GM19035 (cell line): ENCODE data around the gene KATNB1.
"Not testable (repeated sequence)": the region's sequence is repeated elsewhere in the genome, so short reads cannot be mapped to it uniquely, and the experiment has no call there.

Source experiments
- ATAC-seq: cut with Tn5 transposase; IDR thresholded peaks from one replicate; pipeline ENCODE4 v1.9.1; 2021; ENCODE audit not compliant: unreplicated experiment

The KATNB1 gene

DNA sequence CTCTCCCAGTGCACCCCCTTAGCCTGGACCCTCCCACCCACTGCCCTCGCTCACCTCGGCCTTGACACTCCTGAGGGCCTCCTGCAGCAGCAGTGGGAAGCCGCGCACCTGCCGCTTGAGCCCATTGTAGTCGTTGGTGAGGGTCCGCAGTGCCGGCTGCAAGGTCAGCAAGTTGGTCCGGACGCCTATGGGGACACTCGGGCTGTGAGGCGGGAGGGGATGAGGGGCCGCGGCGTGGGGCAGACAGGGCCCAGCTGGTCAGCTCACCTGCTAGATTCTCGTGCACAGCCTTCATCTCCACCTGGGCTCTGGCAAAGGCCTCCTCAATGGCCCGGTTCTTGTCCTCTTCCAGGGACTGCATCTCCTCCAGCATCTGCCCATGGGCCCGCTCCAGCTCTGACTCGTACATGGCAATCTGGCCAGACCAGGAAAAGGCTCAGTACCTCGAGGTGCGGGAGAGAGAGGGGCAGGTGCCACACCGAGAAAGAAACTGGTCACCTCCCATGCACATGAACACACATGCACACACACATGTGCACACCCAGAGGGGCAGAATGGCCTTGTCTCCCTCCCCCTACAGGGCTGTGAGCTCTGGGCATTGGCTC is 34.1 kb downstream of the KATNB1 start:
- no peak for ATAC-seq

DNA sequence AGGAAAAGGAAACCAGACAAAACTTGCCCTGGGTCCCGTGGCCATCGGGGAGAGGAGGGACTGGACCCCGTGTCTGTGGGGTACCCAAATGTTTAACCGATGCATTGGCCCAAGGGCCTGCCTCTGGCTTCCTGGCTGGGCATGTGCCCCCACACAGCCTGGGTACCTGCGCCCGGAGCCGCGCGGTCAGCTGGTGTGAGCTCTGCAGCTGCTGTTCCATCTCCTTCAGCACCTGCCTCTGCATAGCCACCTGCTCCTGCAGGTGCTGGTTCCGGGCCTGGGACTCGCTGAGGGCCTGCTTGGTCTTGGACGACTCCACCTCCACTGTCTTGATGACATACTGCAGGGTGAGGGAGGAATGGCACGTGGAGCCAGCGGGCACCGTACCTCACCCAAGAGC is 34.8 kb downstream of the KATNB1 start:
- ATAC-seq = no peak

DNA sequence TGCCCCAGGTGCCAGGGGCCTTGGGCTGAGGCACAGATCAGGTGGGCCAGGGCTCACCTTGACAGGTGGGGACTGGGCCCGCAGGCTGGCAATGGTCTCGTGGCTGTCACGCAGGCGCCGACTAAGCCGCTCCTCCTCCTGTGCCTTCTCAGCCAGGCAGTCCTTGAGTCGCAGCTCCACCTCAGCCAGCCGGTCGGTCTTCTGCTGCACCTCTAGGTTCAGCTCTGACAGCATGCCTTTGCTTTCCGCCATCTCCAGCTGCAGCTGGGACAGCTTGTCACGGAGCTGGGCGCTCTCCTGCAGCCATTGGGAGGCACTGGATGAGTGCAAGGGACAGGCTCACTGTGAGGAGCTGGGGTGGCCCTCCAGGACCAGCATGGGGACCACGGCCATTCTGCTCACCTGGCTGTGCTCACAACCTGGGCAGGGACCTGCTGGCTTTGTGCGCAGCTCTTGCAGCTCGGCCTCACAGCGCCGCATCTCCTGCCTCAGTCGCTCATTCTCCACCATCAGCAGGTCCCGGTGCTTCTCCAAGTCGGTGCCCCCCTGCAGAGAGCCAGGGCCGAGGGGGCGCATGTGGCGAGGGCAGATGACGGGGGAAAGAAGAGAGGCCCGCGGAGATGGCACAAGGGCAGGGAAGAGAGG is 35.7 kb downstream of the KATNB1 start:
- no peak for ATAC-seq

DNA sequence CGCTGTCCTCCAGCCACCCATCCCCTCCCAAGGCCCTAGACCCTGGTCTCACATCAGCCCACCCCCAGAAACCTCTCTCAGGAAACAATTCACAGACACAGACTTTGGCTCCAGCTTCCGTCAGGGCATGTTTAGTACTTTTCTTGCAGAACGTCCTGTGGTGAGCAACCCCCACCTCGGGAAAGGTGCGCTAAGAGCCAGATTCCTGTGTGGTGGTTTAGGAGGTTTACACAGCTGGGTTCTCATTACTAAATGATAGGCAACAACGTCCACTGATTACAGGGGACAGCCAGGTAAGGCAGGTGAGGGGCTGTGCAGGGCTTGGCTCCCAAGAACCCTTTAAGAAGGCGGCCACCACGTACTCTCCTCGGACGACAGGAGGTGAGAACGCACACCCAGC is 37.4 kb downstream of the KATNB1 start:
- ATAC-seq = no peak

DNA sequence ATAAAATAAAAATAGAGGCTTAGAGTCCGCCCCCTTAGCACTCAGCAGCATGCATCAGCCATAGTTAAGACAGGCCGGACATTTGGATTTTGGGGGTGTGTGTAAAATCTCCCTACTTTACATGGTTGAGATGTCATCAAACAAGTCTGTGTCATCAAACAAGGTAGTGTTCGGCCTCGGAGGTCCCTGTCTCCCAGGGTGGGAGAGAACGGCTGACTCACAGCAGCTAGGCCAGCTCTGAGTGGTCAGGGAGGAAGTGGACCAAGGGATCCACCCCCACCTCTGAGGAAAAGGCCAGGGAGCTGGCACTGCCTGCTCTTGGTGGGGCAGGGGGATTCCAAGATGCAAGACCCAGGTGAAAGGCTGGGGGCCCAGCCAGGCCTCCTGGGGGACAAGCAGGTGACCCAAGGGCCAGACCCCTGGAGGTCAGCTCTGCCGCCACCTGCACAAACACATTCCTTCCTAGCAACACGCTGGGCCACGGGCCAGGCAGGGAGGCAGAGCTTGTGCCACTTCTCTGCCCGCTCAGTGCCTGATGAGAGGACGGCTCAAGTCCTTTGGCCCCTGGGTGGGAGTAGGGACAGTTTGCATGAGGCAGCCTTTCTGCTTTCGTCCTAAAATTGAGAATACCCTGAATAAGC is 38.2 kb downstream of the KATNB1 start:
- ATAC-seq = no peak

DNA sequence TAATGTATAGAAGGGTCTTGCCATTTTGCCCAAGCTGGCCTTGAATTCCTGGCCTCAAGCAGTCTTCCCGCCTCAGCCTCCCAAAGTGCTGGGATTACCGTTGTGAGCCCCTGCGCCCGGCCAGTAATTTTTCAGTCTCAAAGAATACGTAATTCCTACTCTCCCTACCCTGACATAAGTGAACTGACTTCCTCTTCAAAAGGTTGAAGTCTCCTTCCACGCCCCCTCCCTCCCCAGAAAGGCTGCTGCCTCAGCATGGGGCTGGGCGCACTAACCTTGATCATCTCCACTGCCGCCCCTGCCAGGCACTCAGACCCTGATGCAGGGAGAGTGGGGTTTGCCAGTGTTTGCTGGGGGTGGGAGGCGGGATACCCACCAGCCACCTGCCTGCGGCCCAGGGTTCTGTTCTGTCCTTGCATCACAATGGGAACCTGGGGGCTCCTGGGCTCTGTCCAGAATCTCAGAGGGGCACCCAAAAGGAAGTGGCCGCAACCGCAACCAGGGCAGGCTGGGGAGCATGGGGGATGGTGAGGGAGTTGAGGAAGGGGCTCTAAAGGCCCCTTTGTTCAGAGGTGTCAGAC is 39.2 kb downstream of the KATNB1 start:
- no peak for ATAC-seq

DNA sequence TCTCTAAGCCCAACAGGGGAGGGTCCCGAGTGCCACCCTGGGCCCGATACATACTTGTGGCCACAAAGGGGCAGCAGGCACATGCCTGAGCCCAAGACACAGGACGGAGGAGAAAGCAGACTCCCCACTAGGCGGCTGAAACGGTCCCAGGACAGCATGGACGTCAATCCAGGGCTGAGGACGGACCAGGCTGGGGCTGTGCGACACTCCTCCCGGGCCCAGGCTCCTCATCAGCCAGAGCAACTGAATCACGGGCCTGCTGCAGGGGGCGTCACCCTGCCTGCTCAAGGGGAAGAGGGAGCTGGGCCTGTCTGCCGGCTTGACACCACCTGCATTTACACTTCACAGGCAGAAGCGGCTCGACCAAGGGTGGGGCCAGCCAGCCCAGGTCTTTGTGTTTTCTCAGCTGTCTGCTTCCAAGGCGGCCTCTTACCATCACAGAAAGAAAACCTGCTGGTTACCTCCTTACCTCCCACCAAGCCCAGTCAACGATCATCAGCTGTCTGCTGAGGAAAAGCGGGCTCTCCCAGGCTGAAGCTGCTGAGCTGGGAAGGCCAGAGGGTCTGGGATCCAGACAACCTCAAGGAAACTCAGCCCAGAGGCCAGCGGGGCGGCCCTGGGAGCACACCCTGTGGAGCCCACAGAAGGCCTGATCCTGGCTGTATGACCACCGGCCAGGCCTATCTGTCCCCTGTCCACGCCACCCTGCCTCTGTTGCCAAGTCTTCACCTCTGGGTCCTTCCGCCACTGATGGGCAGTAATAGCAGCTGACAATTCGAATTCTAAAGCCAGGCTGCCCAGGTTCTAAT is 40.3 kb downstream of the KATNB1 start:
- ATAC-seq = no peak

DNA sequence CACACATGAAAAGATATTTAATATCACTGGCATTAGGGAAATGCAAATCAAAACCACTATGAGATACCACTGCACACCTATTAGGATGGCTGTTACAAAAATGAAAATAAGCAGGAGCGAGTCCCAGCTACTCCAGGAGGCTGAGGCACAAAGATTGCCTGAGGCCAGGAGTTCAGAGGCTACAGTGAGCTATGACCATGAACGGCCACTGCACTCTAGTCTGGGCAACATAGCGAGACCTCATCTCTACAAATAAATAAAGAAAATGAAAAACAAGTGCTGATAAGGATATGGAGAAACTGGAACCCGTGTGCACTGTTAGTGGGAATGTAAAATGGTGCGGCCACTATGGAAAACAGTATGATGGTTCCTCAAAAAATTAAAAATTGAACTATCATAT is 43.1 kb downstream of the KATNB1 start:
- ATAC-seq = no peak

DNA sequence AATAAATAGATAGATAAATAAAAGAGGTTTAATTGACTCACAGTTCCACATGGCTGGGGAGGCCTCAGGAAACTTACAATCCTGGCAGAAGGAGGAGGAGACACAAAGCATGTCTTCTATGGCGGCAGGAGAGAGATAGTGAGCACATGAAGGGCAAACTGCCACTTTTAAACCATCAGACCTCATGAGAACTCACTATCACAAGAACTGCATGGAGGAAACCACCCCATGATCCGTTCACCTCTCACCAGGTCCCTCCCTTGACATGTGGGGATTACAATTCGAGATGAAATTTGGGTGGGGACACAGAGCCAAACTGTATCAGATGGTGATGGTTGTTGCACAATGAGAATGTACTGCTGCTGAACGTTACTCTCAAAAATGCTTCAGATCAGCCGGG is 44.3 kb downstream of the KATNB1 start:
- not testable (repeated sequence) for ATAC-seq

DNA sequence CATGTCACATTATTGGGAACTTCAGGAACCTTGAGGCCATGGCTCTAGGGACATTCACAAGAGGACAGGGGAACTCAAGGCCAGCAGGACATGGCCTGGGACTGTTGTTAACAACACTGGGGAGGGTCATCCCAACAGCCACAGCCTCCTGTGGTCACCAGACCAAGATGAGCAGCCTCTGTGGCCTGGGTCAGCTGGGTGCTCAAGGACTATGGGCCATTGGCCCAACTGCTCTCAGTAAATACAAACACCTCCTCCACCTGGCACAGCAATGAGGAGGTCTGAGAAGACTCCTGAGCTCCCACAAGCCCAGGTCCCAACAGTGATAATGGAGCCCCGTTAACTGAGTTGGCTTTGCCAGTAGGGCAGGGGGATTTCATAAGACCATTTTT is 45.8 kb downstream of the KATNB1 start:
- ATAC-seq = no peak

DNA sequence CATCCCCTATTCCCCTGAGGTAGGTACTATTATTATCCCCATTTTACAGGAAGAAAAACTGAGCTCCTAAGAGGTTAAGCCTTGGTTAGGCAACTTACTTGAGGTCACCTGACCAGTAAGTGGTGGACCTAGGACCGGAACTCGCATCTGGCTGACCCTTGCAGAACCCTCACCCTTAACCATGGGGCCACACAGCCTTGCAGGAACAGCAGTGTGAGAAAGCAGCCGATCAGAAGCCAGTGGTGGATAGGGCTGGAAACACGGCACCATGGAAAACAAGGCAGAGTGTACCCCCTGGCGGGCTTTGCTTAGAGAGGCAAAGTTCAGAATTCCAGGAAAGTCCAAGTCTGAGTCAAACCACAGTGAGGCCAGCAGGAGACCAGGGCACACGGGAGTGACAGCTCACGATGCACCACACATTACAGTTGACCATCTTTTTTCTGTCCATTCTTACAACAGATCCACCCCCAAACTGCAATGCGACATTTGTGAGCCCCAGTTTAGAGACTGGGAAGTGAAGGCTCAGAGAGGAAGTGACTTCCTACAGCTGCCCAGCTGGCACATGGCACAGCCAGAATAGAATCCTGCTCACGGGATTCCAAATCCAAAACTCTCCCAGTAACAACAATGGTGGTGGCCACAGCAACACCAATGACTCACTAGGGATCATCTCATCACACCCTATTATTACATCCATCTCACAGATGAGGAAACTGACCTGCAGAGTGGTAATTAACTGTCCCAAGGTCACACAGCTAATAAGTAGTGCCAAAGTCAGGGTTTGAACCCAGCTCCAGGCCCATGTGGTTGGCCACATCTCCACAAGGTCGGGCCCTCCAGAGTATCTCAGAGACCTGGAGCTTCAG is 46.4 kb downstream of the KATNB1 start:
- ATAC-seq = no peak

DNA sequence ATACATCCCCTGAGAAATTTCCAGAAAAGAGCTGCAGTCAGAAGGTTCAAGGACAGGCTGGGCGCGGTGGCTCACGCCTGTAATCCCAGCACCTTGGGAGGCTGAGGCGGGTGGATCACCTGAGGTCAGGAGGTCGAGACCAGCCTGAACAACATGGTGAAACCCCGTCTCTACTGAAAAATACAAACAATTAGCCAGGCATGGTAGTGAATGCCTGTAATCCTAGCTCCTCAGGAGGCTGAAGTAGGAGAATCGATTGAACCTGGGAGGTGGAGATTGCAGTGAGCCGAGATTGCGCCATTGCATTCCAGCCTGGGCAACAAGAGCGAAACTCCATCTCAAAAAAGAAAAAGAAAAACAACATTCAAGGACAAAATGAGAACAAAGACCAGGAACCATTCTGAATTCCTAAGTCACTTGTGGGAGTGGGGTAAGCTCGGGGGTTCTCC is 47.1 kb downstream of the KATNB1 start:
- ATAC-seq = not testable (repeated sequence)

DNA sequence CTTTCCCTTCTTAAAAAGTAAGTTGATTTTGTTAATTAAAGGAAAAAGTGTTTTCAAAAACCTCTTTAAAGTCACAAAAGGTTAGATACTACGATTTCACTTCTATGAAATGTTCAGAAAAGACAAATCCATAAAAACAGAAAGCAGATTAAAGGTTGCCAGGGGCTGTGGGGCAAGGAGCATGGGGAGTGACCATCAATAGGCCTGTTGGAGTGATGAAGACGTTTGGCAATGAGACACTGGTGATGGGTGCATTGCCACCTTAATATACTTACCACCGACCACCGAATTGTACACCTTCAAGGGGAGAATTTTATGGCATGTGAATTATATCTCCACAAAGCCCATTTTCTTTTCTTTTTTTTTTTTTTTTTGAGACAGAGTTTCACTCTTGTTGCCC is 47.5 kb downstream of the KATNB1 start:
- no peak for ATAC-seq

DNA sequence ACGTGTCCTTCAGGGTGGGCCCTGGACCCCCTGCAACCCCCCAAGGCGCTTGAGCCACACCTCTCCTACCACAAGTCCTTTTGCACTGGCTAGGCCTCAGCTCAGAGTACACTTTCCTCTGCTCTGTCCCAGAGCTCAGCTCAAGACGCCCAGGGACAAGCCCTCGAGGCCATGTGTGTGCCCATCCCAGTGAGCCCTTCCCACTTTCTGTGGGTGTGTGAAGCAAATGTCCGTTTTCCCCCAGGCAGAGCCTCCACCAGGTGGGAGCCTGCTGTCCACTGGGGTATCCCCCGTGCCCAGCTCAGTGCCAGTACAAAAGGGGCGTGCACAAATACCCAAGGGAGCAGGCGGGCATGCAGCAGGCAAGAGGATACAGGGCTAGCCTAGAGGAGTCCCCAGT is 48.3 kb downstream of the KATNB1 start:
- ATAC-seq = no peak

DNA sequence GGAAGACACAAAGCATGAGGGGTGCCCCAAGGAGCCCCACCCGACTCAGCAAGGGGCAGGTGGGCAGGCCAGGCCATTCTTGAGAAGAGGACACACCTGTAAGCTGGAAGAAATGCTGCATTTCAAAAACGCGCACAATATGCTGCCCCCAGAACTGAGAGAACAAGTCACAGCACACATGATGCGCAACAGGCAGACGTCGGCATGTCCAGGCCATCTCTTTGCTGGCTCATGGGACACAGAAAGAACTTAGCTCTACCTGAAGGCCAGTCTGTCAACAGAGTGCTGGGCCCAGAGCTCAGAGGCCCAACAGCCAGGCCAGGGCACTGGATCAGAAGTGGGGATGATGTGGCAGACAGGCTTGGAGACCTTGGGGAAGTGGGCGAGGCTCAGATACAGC is 48.8 kb downstream of the KATNB1 start:
- ATAC-seq = no peak

DNA sequence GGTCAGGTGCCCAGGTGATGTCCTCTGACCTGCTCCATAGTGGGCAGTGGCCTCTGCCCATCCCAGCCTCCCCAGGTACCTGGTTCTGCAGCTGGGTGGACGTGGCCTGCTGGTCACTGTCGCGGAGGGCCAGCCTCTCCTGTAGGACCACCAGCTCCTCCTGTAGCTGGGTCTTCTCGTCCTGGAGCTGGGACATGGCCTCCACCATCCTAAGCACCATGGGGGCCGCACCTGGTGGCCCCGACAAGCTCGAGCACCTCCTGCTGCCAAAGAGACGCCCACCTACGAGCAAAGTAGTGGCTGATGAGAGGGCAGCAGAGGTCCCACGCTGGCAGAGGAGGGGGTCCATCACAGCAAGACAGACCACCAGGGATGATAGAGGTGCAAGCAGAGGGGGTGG is 49.8 kb downstream of the KATNB1 start:
- no peak for ATAC-seq

DNA sequence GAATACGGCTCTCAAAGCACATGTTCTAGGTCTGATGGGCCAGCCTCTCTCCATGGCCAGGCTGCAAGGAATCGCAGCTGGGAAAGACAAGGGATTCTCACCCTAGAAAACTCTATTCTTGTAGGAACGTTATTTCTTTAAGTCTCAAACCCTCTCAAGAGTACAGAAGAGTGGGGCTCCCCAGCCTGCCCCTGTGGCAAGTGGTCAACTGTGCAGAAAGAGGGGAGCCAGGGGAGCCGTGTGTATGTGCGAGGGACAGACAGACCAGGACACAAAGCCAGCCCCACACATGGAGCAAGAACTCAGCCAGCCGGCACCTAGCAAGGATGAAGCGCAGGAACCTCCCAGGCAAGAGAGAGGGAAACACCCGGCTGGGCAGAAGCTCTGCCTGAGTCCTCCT is 50.4 kb downstream of the KATNB1 start:
- no peak for ATAC-seq

DNA sequence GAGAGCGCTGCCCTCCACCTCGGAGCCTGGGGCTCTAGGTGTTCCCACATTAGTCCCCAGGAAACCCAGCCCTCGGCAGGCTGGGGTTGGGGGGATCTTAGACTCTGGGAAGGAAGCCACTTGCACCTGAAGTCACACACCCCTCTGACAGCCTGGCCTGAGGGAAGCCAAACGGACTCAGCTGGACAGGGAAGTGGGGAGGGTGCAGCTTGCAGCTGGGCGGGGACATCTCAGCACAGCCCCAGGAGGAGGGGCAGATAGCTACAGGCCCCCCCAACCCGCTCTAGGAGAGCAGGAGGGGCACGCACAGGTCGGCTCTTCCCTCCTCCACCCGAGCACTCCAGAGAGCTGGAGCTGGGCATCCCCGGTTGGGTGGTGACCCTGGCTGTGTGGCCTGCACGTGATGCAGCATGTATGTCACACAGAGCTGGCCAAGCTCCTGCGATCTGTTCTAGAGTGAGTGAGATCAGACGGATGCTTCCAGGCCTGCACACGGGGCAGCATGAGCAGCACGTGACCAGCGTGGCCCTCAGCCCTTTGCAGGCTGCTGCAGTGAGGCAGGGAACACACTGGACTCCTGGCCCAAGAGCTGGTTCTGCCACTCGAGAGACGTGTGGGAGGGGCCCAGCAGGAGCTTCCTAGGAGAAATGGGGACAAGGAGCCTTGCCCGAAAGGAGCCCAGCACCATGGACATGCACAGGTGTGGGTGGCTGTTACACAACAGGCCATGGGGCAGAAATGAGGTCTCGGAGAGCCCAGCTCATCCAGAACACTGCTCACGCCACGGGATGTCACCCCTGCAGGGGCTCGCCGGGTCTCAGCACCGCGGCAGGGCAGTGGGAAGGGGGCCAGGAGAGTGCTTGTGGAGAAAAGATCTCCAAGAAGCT is 51.3 kb downstream of the KATNB1 start:
- no peak for ATAC-seq

DNA sequence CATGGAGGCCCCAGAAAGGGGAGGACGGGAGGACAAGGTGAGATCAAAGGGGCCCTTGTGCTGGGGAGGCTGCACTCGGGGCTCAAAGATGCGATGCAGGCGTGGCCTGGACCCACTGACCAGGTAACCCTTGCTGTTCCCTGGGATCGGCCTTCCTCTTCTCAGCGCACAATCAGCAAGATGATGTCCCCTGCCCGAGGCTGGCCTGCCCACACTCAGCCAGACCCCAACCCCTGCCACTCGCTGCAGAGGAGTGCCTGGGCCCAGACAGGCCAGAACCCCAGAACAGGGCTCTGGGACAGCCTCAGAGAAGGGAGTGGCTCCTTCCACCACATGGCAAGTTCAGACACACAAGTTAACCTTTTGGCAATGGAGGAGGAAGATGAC is 51.9 kb downstream of the KATNB1 start:
- ATAC-seq = no peak
